Astrocyte (in vitro differentiated cells and primary cell): ENCODE measurements around the gene PLA2G12A. TPM values are rescaled to one million over a fixed set of nuclear protein-coding genes. Genes with fewer than 3 reads are reported as not detected.

Experiments used
- DNase-seq: peaks from one replicate; pipeline ENCODE4 v3.0.0-alpha.2; 2010; ENCODE audit warnings: low read depth
- FAIRE-seq: peaks from 2 replicates; lab custom pipeline; 2011; peaks lifted over from hg19 to GRCh38; lab: Jason Lieb, UNC
- H2AFZ ChIP-seq: 2 replicates; pipeline ENCODE4 v1.6.0; 2012; ENCODE audit warnings: low read depth, low read length, inconsistent platforms
- H3K27ac ChIP-seq: 2 replicates; pipeline ENCODE4 v1.5.1; 2011; ENCODE audit warnings: low read depth, low read length, inconsistent platforms
- H3K27me3 ChIP-seq: 2 replicates; pipeline ENCODE4 v1.6.0; 2011; ENCODE audit warnings: low read length, inconsistent platforms; ENCODE audit not compliant: insufficient read depth
- H3K36me3 ChIP-seq: 2 replicates; pipeline ENCODE4 v1.5.1; 2011; ENCODE audit warnings: low read length, inconsistent platforms; ENCODE audit not compliant: insufficient read depth
- H3K4me1 ChIP-seq: 2 replicates; pipeline ENCODE4 v1.5.1; 2011; ENCODE audit warnings: low read length, inconsistent platforms; ENCODE audit not compliant: insufficient read depth
- H3K4me2 ChIP-seq: 2 replicates; pipeline ENCODE4 v1.6.0; 2012; ENCODE audit warnings: low read length, inconsistent platforms
- H3K4me3 ChIP-seq: 2 replicates; pipeline ENCODE4 v1.5.1; 2011; ENCODE audit warnings: low read depth, mild to moderate bottlenecking, low read length, inconsistent platforms; ENCODE audit not compliant: insufficient read depth
- H3K79me2 ChIP-seq: 2 replicates; pipeline ENCODE4 v1.6.0; 2012; ENCODE audit warnings: mild to moderate bottlenecking, low read length, inconsistent platforms; ENCODE audit not compliant: insufficient read depth
- H3K9ac ChIP-seq: 2 replicates; pipeline ENCODE4 v1.6.0; 2012; ENCODE audit warnings: mild to moderate bottlenecking, low read length, inconsistent platforms
- H3K9me3 ChIP-seq: 2 replicates; pipeline ENCODE4 v1.5.1; 2012; ENCODE audit warnings: low read depth, mild to moderate bottlenecking, low read length, inconsistent platforms; ENCODE audit not compliant: insufficient read depth
- H4K20me1 ChIP-seq: 2 replicates; pipeline ENCODE4 v1.6.0; 2012; ENCODE audit warnings: low read length, inconsistent platforms; ENCODE audit not compliant: insufficient read depth
- H3K27ac Mint-ChIP-seq: one replicate; pipeline ENCODE4 v1.8.0; 2021; ENCODE audit warnings: mild to moderate bottlenecking, mixed read lengths; ENCODE audit not compliant: unreplicated experiment
- H3K27me3 Mint-ChIP-seq: one replicate; pipeline ENCODE4 v1.8.0; 2021; ENCODE audit warnings: low read depth, mixed read lengths; ENCODE audit not compliant: unreplicated experiment
- H3K36me3 Mint-ChIP-seq: one replicate; pipeline ENCODE4 v1.8.0; 2021; ENCODE audit warnings: low read depth, mixed read lengths; ENCODE audit not compliant: unreplicated experiment
- H3K4me1 Mint-ChIP-seq: one replicate; pipeline ENCODE4 v1.8.0; 2021; ENCODE audit warnings: low read depth, mixed read lengths; ENCODE audit not compliant: unreplicated experiment
- H3K4me3 Mint-ChIP-seq: one replicate; pipeline ENCODE4 v1.8.0; 2021; ENCODE audit warnings: mild to moderate bottlenecking, moderate library complexity, mixed read lengths; ENCODE audit not compliant: unreplicated experiment
- H3K9me3 Mint-ChIP-seq: one replicate; pipeline ENCODE4 v1.8.0; 2021; ENCODE audit warnings: mild to moderate bottlenecking, mixed read lengths; ENCODE audit not compliant: unreplicated experiment
- EZH2 ChIP-seq: IDR thresholded peaks from 2 replicates; pipeline ENCODE4 v1.6.1; 2012; ENCODE audit warnings: mild to moderate bottlenecking, low read length, inconsistent platforms; ENCODE audit not compliant: insufficient read depth
- total RNA-seq: library from RNA; stranded (reverse); gene quantifications from 2 replicates; pipeline ENCODE4 v1.2.1, GENCODE V29; 2021
- TF ChIP-seq, protein P1 (sequence below): IDR thresholded peaks from 2 replicates; pipeline ENCODE4 v1.5.1; 2011; ENCODE audit warnings: low read depth, mild to moderate bottlenecking, inconsistent platforms, low read length, moderate library complexity; ENCODE audit not compliant: insufficient read depth

PLA2G12A gene
- total RNA-seq, 1 donor from 2014 or later = 22.5 TPM

DNA sequence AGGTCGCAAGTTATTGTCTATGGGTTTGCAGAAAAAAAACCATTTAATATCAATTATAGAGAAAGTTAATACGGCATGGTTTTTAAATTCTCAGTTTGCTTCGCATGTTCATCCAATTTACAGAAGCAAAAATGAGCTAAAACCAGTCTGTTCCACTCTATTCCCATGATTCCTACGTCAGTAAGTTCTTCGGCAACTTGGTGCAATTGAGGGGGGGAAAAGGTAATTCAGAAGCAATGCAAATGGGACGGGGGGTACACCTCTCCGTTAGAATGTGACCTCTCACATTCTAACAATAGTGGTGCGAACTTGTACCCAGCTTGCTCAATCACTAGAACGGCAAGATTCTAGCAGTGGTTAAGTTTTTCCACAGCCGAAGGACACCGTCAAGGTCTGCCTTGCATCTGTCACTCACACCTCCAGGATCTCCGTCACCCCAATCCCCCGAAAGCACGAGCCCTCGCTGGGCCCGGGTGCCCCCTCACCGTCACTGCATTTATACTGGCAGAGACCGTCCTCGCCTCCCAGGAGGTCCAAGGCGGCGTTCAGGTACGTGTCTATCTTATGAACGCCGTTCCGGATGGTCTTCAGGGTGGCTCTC, 653 bp downstream of the PLA2G12A start:
- H3K27ac Mint-ChIP-seq = peak overlapping the region; percentile 27
- Histone ChIP-seq H3K27me3 (no peaks in the 10 kb centered on the region), H3K36me3 (no peaks in the 10 kb centered on the region), H3K27ac (no peak overlapping the region), H2AFZ (peak overlapping the region; percentile 93), H3K9me3 (no peaks in the 10 kb centered on the region), H3K9ac (peak overlapping the region; percentile 83), H3K4me1 (peaks cover 8% of the 10 kb centered on the region), H4K20me1 (no peaks in the 10 kb centered on the region), H3K4me2 (peak overlapping the region; percentile 83), H3K79me2 (peaks cover 25% of the 10 kb centered on the region), H3K4me3 (peak overlapping the region; percentile 72)
- H3K9me3 Mint-ChIP-seq = no peaks in the 10 kb centered on the region
- no peak for TF ChIP-seq EZH2
- TF ChIP-seq, protein P1, sequence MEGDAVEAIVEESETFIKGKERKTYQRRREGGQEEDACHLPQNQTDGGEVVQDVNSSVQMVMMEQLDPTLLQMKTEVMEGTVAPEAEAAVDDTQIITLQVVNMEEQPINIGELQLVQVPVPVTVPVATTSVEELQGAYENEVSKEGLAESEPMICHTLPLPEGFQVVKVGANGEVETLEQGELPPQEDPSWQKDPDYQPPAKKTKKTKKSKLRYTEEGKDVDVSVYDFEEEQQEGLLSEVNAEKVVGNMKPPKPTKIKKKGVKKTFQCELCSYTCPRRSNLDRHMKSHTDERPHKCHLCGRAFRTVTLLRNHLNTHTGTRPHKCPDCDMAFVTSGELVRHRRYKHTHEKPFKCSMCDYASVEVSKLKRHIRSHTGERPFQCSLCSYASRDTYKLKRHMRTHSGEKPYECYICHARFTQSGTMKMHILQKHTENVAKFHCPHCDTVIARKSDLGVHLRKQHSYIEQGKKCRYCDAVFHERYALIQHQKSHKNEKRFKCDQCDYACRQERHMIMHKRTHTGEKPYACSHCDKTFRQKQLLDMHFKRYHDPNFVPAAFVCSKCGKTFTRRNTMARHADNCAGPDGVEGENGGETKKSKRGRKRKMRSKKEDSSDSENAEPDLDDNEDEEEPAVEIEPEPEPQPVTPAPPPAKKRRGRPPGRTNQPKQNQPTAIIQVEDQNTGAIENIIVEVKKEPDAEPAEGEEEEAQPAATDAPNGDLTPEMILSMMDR = no peak
- no peaks in the 10 kb centered on the region for H3K36me3 Mint-ChIP-seq
- no peak for FAIRE-seq
- peaks cover 4% of the 10 kb centered on the region for H3K4me1 Mint-ChIP-seq
- peak overlapping the region; percentile 88 for H3K4me3 Mint-ChIP-seq
- DNase-seq = no peak
- no peaks in the 10 kb centered on the region for H3K27me3 Mint-ChIP-seq

DNA sequence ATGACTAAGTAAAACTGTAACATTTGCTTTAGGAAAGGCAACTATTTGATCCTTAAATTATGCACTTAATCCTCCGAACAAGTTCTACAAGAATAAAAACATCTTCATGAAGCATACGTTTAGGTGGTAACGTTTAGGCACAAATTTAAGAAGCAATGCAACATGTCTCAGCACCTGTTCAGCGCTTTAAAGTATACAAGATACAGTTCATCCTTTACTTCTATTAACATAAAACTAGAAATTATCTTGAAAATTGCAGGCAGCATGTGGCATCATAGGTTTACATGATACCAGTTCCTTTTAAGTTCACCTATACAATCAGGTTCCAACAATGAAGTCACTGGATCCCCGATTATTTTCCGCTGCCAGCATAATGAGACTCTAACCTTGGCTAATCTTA, 1.5 kb downstream of the PLA2G12A start:
- H4K20me1 ChIP-seq = no peaks in the 10 kb centered on the region
- peaks cover 8% of the 10 kb centered on the region for H3K4me1 ChIP-seq
- H3K9me3 ChIP-seq = no peaks in the 10 kb centered on the region
- no peaks in the 10 kb centered on the region for H3K27me3 Mint-ChIP-seq
- H3K27ac ChIP-seq = no peak overlapping the region
- no peak overlapping the region for H3K27ac Mint-ChIP-seq
- FAIRE-seq (no peak), DNase-seq (no peak)
- H3K27me3 ChIP-seq = no peaks in the 10 kb centered on the region
- H3K4me3 Mint-ChIP-seq = peak overlapping the region; percentile 88
- no peak overlapping the region for H3K9ac ChIP-seq
- H3K36me3 ChIP-seq = no peaks in the 10 kb centered on the region
- H3K4me1 Mint-ChIP-seq = peaks cover 4% of the 10 kb centered on the region
- no peak overlapping the region for H2AFZ ChIP-seq
- no peaks in the 10 kb centered on the region for H3K9me3 Mint-ChIP-seq
- H3K36me3 Mint-ChIP-seq = no peaks in the 10 kb centered on the region
- H3K4me2 ChIP-seq = peak overlapping the region; percentile 83
- TF ChIP-seq, protein P1 = no peak
- no peak for TF ChIP-seq EZH2
- no peak overlapping the region for H3K4me3 ChIP-seq
- peaks cover 25% of the 10 kb centered on the region for H3K79me2 ChIP-seq

- Mint-ChIP-seq H3K4me3 (no peak overlapping the region), H3K27ac (no peak overlapping the region), H3K36me3 (no peaks in the 10 kb centered on the region), H3K27me3 (no peaks in the 10 kb centered on the region), H3K9me3 (no peaks in the 10 kb centered on the region), H3K4me1 (peaks cover 5% of the 10 kb centered on the region)
- DNase-seq = no peak
- no peaks in the 10 kb centered on the region for H3K27me3 ChIP-seq
- no peaks in the 10 kb centered on the region for H3K4me1 ChIP-seq
- H3K4me3 ChIP-seq = no peak overlapping the region
- no peak overlapping the region for H3K27ac ChIP-seq
- H4K20me1 ChIP-seq = no peaks in the 10 kb centered on the region
- no peak for FAIRE-seq
- H3K9me3 ChIP-seq = no peaks in the 10 kb centered on the region
- no peaks in the 10 kb centered on the region for H3K36me3 ChIP-seq
- no peak overlapping the region for H2AFZ ChIP-seq
- no peak overlapping the region for H3K4me2 ChIP-seq
- TF ChIP-seq EZH2 = no peak
- TF ChIP-seq, protein P1 = no peak
- peaks cover 21% of the 10 kb centered on the region for H3K79me2 ChIP-seq
- no peak overlapping the region for H3K9ac ChIP-seq
Observed at GRCh38 chr4:109723110-109723509, 6.8 kb downstream of the PLA2G12A start.
